NCI-H748 treated with DMSO at 0.1 percent for 48 hours (cell line): Measurements from ENCODE around the gene VEGFA.

Source experiments
- DNase-seq: peaks from one replicate; lab custom pipeline; 2025; lab: John Stamatoyannopoulos, UW

Gene VEGFA

GRCh38 chr6:43772681-43773049 is 2.7 kb downstream of the VEGFA start:
- DNase-seq = no peak

GRCh38 chr6:43773050-43773979 is 3.3 kb downstream of the VEGFA start:
- peak; percentile 32 for DNase-seq

DNA sequence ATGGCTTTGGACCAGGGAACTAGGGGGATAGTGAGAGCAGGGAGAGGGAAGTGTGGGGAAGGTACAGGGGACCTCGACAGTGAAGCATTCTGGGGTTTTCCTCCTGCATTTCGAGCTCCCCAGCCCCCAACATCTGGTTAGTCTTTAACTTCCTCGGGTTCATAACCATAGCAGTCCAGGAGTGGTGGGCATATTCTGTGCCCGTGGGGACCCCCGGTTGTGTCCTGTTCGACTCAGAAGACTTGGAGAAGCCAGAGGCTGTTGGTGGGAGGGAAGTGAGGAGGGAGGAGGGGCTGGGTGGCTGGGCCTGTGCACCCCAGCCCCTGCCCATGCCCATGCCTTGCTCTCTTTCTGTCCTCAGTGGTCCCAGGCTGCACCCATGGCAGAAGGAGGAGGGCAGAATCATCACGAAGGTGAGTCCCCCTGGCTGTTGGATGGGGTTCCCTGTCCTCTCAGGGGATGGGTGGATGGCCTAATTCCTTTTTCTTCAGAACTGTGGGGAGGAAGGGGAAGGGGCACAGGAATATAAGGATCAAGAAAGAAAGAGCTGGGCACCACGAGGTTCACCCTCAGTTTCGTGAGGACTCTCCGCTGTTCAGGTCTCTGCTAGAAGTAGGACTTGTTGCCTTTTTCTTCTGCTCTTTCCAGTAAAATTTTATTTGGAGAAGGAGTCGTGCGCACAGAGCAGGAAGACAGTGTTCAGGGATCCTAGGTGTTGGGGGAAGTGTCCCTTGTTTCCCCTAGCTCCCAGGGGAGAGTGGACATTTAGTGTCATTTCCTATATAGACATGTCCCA is 4.2 kb downstream of the VEGFA start:
- no peak for DNase-seq

DNA sequence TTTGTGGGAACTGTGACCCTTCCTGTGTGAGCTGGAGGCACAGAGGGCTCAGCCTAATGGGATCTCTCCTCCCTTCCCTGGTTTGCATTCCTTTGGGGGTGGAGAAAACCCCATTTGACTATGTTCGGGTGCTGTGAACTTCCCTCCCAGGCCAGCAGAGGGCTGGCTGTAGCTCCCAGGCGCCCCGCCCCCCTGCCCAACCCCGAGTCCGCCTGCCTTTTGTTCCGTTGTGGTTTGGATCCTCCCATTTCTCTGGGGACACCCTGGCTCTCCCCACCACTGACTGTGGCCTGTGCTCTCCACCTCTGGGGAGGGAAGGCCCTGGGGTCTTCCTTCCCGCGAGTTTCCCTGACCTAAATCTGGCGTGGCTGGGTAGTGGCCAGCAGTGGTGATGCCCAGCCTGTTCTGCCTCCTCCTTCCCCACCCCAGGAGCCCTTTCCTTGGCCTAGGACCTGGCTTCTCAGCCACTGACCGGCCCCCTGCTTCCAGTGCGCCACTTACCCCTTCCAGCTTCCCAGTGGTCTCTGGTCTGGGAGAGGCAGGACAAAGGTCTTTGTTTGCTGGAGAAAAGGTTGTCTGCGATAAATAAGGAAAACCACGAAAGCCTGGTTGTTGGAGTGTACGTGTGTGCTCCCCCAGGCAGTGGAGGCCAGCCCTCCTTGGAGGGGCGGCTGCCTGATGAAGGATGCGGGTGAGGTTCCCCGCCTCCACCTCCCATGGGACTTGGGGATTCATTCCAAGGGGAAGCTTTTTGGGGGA is 4.9 kb downstream of the VEGFA start:
- DNase-seq = no peak

GRCh38 chr6:43775535-43775885 is 5.5 kb downstream of the VEGFA start:
- DNase-seq = no peak

GRCh38 chr6:43776115-43776798 is 6.2 kb downstream of the VEGFA start:
- DNase-seq = no peak

- no peak for DNase-seq
Measured at GRCh38 chr6:43776799-43777776, 7.1 kb downstream of the VEGFA start.

DNA sequence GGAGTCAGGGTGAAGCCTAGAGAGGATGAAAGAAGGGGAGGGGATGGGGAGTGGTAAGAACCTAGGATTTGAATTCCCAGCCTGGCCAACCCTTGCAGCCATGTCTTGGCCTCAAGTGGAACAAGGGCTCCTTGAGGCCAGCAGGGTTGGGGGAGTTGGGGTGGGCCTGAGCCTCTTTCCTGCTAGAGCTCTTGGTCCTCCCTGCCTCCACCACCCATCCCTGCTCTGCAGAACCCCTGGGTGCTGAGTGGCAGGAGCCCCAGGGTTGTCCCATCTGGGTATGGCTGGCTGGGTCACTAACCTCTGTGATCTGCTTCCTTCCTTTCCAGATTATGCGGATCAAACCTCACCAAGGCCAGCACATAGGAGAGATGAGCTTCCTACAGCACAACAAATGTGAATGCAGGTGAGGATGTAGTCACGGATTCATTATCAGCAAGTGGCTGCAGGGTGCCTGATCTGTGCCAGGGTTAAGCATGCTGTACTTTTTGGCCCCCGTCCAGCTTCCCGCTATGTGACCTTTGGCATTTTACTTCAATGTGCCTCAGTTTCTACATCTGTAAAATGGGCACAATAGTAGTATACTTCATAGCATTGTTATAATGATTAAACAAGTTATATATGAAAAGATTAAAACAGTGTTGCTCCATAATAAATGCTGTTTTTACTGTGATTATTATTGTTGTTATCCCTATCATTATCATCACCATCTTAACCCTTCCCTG is 8.3 kb downstream of the VEGFA start:
- no peak for DNase-seq

DNA sequence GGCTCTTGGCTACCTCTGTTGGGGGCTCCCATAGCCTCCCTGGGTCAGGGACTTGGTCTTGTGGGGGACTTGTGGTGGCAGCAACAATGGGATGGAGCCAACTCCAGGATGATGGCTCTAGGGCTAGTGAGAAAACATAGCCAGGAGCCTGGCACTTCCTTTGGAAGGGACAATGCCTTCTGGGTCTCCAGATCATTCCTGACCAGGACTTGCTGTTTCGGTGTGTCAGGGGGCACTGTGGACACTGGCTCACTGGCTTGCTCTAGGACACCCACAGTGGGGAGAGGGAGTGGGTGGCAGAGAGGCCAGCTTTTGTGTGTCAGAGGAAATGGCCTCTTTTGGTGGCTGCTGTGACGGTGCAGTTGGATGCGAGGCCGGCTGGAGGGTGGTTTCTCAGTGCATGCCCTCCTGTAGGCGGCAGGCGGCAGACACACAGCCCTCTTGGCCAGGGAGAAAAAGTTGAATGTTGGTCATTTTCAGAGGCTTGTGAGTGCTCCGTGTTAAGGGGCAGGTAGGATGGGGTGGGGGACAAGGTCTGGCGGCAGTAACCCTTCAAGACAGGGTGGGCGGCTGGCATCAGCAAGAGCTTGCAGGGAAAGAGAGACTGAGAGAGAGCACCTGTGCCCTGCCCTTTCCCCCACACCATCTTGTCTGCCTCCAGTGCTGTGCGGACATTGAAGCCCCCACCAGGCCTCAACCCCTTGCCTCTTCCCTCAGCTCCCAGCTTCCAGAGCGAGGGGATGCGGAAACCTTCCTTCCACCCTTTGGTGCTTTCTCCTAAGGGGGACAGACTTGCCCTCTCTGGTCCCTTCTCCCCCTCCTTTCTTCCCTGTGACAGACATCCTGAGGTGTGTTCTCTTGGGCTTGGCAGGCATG is 9.2 kb downstream of the VEGFA start:
- DNase-seq = no peak

- no peak for DNase-seq
Measured at GRCh38 chr6:43779852-43780236, 9.8 kb downstream of the VEGFA start.

- no peak for DNase-seq
Measured at GRCh38 chr6:43780293-43780692, 10.3 kb downstream of the VEGFA start.

DNA sequence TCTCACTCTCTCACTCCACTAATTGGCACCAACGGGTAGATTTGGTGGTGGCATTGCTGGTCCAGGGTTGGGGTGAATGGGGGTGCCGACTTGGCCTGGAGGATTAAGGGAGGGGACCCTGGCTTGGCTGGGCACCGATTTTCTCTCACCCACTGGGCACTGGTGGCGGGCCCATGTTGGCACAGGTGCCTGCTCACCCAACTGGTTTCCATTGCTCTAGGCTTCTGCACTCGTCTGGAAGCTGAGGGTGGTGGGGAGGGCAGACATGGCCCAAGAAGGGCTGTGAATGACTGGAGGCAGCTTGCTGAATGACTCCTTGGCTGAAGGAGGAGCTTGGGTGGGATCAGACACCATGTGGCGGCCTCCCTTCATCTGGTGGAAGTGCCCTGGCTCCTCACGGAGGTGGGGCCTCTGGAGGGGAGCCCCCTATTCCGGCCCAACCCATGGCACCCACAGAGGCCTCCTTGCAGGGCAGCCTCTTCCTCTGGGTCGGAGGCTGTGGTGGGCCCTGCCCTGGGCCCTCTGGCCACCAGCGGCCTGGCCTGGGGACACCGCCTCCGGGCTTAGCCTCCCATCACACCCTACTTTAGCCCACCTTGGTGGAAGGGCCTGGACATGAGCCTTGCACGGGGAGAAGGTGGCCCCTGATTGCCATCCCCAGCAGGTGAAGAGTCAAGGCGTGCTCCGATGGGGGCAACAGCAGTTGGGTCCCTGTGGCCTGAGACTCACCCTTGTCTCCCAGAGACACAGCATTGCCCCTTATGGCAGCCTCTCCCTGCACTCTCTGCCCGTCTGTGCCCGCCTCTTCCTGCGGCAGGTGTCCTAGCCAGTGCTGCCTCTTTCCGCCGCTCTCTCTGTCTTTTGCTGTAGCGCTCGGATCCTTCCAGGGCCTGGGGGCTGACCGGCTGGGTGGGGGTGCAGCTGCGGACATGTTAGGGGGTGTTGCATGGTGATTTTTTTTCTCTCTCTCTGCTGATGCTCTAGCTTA is 11.2 kb downstream of the VEGFA start:
- DNase-seq = no peak

DNA sequence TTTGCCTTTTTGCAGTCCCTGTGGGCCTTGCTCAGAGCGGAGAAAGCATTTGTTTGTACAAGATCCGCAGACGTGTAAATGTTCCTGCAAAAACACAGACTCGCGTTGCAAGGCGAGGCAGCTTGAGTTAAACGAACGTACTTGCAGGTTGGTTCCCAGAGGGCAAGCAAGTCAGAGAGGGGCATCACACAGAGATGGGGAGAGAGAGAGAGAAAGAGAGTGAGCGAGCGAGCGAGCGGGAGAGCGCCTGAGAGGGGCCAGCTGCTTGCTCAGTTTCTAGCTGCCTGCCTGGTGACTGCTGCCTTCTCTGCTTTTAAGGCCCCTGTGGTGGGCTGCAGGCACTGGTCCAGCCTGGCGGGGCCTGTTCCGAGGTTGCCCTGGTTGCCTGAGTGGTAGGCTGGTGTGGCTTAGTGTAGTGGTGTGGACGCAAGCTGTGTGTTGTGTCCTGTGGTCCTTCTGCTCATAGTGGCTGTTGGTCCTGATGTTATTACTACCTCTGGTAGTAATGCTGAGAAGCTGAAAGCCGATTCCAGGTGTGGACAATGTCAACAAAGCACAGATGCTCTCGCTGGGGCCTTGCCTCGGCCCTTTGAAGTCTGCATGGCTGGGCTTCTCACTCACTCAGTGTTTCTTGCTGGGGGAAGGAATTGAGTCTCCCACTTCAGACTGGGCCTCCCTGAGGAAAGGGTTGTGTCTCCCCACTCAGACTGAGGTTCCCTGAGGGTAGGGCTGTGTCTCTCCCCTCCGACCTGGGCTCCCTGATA is 12.1 kb downstream of the VEGFA start:
- DNase-seq = no peak

- no peak for DNase-seq
Measured at GRCh38 chr6:43782764-43783513, 12.9 kb downstream of the VEGFA start.

- no peak for DNase-seq
Measured at GRCh38 chr6:43784049-43784855, 14.2 kb downstream of the VEGFA start.
